HepG2 (cell line): ENCODE results near the gene GALR3. TPM values are rescaled to one million over a fixed set of nuclear protein-coding genes. Genes with fewer than 3 reads are reported as not detected.

Experiments
- ELF4 ChIP-seq: sonication (generic); formaldehyde crosslinking; IDR thresholded peaks from 2 replicates; pipeline ENCODE4 v1.5.0; 2020; ENCODE audit warnings: missing genetic modification reagents, mild to moderate bottlenecking, moderate library complexity, borderline replicate concordance
- HCFC1 ChIP-seq: fragments of 150-350 bp; IDR thresholded peaks from 2 replicates; pipeline ENCODE4 v1.6.1; 2014; ENCODE audit warnings: low read depth, low read length
- HDAC1 ChIP-seq: sonication (generic); formaldehyde crosslinking; IDR thresholded peaks from 2 replicates; pipeline ENCODE4 v1.5.1; 2020; ENCODE audit warnings: mild to moderate bottlenecking, missing genetic modification reagents
- HDAC2 ChIP-seq: sonication (generic); formaldehyde crosslinking; IDR thresholded peaks from 2 replicates; pipeline ENCODE4 v1.4.0; 2020; ENCODE audit warnings: missing genetic modification reagents
- IKZF4 ChIP-seq: sonication (generic); formaldehyde crosslinking; IDR thresholded peaks from 2 replicates; pipeline ENCODE4 v1.5.1; 2020; ENCODE audit warnings: borderline replicate concordance, mild to moderate bottlenecking, low read depth, missing genetic modification reagents; ENCODE audit errors: not compliant biosample characterization
- MEF2D ChIP-seq: sonication (generic); formaldehyde crosslinking; IDR thresholded peaks from 2 replicates; pipeline ENCODE4 v1.5.1; 2020; ENCODE audit warnings: mild to moderate bottlenecking, missing genetic modification reagents
- POLR2G ChIP-seq: fragments of 200-400 bp; formaldehyde crosslinking; IDR thresholded peaks from 2 replicates; pipeline ENCODE4 v1.6.1; 2018; ENCODE audit warnings: mild to moderate bottlenecking, low read depth, low read length, moderate library complexity
- SIX4 ChIP-seq: sonication (generic); formaldehyde crosslinking; IDR thresholded peaks from 2 replicates; pipeline ENCODE4 v1.4.0; 2020; ENCODE audit warnings: missing genetic modification reagents
- SRSF1 ChIP-seq: fragments of 200-400 bp; formaldehyde crosslinking; optimal IDR thresholded peaks from 2 replicates; pipeline ENCODE3; 2017; ENCODE audit warnings: mild to moderate bottlenecking, low read depth, low read length, moderate library complexity
- TBP ChIP-seq: sonication (generic); formaldehyde crosslinking; IDR thresholded peaks from 2 replicates; pipeline ENCODE4 v1.5.0; 2020; ENCODE audit warnings: missing genetic modification reagents
- THAP11 ChIP-seq: IDR thresholded peaks from 2 replicates; pipeline ENCODE4 v1.6.1; 2016; ENCODE audit warnings: missing biosample characterization, missing genetic modification reagents
- TSC22D2 ChIP-seq: sonication (generic); formaldehyde crosslinking; IDR thresholded peaks from 2 replicates; pipeline ENCODE4 v1.5.1; 2020; ENCODE audit warnings: missing genetic modification reagents, mild to moderate bottlenecking, borderline replicate concordance
- WIZ ChIP-seq: sonication (generic); formaldehyde crosslinking; IDR thresholded peaks from 2 replicates; pipeline ENCODE4 v1.5.1; 2020; ENCODE audit warnings: mild to moderate bottlenecking, missing genetic modification reagents
- ZBTB7A ChIP-seq: sonication (generic); formaldehyde crosslinking; IDR thresholded peaks from 2 replicates; pipeline ENCODE4 v1.8.0; 2022; ENCODE audit warnings: mild to moderate bottlenecking, missing genetic modification reagents
- ZFP36 ChIP-seq: fragments of 150-350 bp; IDR thresholded peaks from 2 replicates; pipeline ENCODE4 v1.6.1; 2018; ENCODE audit warnings: borderline replicate concordance, low read length, low read depth; ENCODE audit not compliant: partially characterized antibody
- ZNF256 ChIP-seq: sonication (generic); formaldehyde crosslinking; conservative IDR thresholded peaks from 2 replicates; pipeline ENCODE4 v1.4.0; 2020; ENCODE audit warnings: missing genetic modification reagents
- ZNF292 ChIP-seq: sonication (generic); formaldehyde crosslinking; IDR thresholded peaks from 2 replicates; pipeline ENCODE4 v1.8.1; 2022; ENCODE audit warnings: mild to moderate bottlenecking, low read depth, missing genetic modification reagents, borderline replicate concordance
- ZNF296 ChIP-seq: sonication (generic); formaldehyde crosslinking; conservative IDR thresholded peaks from 2 replicates; pipeline ENCODE4 v1.5.0; 2020; ENCODE audit warnings: mild to moderate bottlenecking, missing genetic modification reagents
- ZNF33B ChIP-seq: sonication (generic); formaldehyde crosslinking; IDR thresholded peaks from 2 replicates; pipeline ENCODE4 v1.5.1; 2020; ENCODE audit warnings: mild to moderate bottlenecking, missing genetic modification reagents
- ZNF44 ChIP-seq: sonication (generic); formaldehyde crosslinking; IDR thresholded peaks from 2 replicates; pipeline ENCODE4 v1.5.1; 2020; ENCODE audit warnings: mild to moderate bottlenecking, missing genetic modification reagents
- ZNF614 ChIP-seq: IDR thresholded peaks from 2 replicates; pipeline ENCODE4 v1.6.1; 2018; ENCODE audit warnings: missing biosample characterization, missing genetic modification reagents, inconsistent platforms, borderline replicate concordance
- ZNF619 ChIP-seq: sonication (generic); formaldehyde crosslinking; IDR thresholded peaks from 2 replicates; pipeline ENCODE4 v1.4.0; 2020; ENCODE audit warnings: mild to moderate bottlenecking, missing genetic modification reagents
- ZSCAN9 ChIP-seq: IDR thresholded peaks from 2 replicates; pipeline ENCODE4 v1.6.1; 2016; ENCODE audit warnings: borderline replicate concordance
- polyA plus RNA-seq, 8 experiments: library from polyadenylated mRNA; depleted of rRNA in 3 of 8; stranded (reverse) in 7 of 8; unstranded in 1 of 8; fragments of >200 nt; fragmentation: Illumina TruSeq in 4 of 8; extraction: Trizol in 4 of 8; gene quantifications; 2 replicates each; pipeline versions ENCODE4 v1.2.1 to v1.2.3, GENCODE V29; 2011 to 2016; ENCODE audit warnings: low read depth in 4 of 8, missing spikeins in 1 of 8, mixed read lengths in 1 of 8; ENCODE audit not compliant: insufficient read depth in 1 of 8
- total RNA-seq, 5 experiments: library from RNA; depleted of rRNA; stranded (reverse); fragments of >200 nt; fragmentation: Illumina TruSeq; extraction: Trizol; gene quantifications; 2 replicates each; pipeline ENCODE4 v1.2.3, GENCODE V29; 2016; ENCODE audit warnings: low read depth in 1 of 5
- TF ChIP-seq, protein P1 (sequence below): sonication (generic); formaldehyde crosslinking; IDR thresholded peaks from 2 replicates; pipeline ENCODE4 v1.8.0; 2022; ENCODE audit warnings: mild to moderate bottlenecking, missing genetic modification reagents, borderline replicate concordance
- TF ChIP-seq, protein P2 (sequence below): sonication (generic); formaldehyde crosslinking; IDR thresholded peaks from 2 replicates; pipeline ENCODE4 v1.4.0; 2020; ENCODE audit warnings: missing genetic modification reagents
- TF ChIP-seq, protein P3 (sequence below): sonication (generic); formaldehyde crosslinking; IDR thresholded peaks from 2 replicates; pipeline ENCODE4 v1.8.0; 2022; ENCODE audit warnings: mild to moderate bottlenecking, missing genetic modification reagents; ENCODE audit not compliant: insufficient replicate concordance

The GALR3 gene
- total and polyA plus RNA-seq, 2 of the 13 experiments (the other 11 are each of a cell fraction or from before 2014, with no cell fraction given) = 0.13 TPM; not detected in 1

DNA sequence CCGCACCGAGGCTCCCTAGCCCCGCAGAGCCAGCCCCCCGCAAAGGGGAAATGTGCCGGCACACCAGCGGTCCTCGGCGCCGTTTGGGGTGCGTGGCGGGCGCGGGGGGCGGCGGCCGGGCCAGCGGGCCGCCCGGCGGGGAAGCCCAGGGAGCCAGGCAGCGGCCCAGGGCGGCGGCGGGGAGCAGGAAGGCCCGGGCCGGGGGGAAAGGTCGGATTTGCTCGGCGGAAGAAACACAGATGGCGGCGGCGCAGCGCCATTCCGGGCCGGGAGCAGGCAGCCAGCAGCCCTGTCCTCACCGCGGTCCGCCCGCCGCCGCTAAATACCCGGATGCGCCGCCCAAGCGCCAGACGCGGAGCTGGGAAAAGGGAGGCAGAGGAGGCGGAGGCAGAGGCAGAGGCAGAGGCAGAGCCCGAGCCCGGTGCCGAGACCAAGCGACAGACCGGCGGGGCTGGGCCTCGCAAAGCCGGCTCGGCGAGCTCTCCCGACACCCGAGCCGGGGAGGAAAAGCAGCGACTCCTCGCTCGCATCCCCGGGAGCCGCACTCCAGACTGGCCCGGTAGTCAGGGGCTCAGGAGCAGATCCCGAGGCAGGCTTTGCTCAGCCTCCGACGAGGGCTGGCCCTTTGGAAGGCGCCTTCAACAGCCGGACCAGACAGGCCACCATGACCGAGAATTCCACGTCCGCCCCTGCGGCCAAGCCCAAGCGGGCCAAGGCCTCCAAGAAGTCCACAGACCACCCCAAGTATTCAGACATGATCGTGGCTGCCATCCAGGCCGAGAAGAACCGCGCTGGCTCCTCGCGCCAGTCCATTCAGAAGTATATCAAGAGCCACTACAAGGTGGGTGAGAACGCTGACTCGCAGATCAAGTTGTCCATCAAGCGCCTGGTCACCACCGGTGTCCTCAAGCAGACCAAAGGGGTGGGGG is 18.0 kb upstream of the GALR3 start (continued):
- TF ChIP-seq, protein P1, sequence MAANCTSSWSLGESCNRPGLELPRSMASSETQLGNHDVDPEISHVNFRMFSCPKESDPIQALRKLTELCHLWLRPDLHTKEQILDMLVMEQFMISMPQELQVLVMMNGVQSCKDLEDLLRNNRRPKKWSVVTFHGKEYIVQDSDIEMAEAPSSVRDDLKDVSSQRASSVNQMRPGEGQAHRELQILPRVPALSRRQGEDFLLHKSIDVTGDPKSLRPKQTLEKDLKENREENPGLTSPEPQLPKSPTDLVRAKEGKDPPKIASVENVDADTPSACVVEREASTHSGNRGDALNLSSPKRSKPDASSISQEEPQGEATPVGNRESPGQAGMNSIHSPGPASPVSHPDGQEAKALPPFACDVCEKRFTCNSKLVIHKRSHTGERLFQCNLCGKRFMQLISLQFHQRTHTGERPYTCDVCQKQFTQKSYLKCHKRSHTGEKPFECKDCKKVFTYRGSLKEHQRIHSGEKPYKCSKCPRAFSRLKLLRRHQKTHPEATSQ = peak; percentile 85; the same call in 1 of the 2 replicates
- TF ChIP-seq SRSF1 (peak; percentile 97), THAP11 (CRISPR knock-in tag) (peak; percentile 79), WIZ (CRISPR knock-in tag) (no peak), ZBTB7A (CRISPR knock-in tag) (peak; percentile 75), ZNF619 (CRISPR knock-in tag) (no peak), POLR2G (peak; percentile 98), ZSCAN9 (peak; percentile 66; the same call in 1 of the 2 replicates), ZNF256 (CRISPR knock-in tag) (no peak), IKZF4 (CRISPR knock-in tag) (peak; percentile 85), HDAC2 (CRISPR knock-in tag) (peak; percentile 51; the same call in 1 of the 2 replicates), ZNF44 (no peak), TBP (CRISPR knock-in tag) (no peak), ELF4 (CRISPR knock-in tag) (no peak), TSC22D2 (CRISPR knock-in tag) (no peak), ZFP36 (no peak), ZNF296 (CRISPR knock-in tag) (no peak; the same call in 1 of the 2 replicates), ZNF33B (CRISPR knock-in tag) (peak; percentile 86; the same call in 1 of the 2 replicates), ZNF614 (peak; percentile 44; the same call in 1 of the 2 replicates), SIX4 (CRISPR knock-in tag) (0 out of 2 replicates have a peak, but pooled peaks have one; percentile 40), MEF2D (CRISPR knock-in tag) (peak; percentile 59; the same call in 1 of the 2 replicates), HCFC1 (0 out of 2 replicates have a peak, but pooled peaks have one; percentile 24), HDAC1 (CRISPR knock-in tag) (no peak), ZNF292 (CRISPR knock-in tag) (no peak)
- TF ChIP-seq, protein P2, sequence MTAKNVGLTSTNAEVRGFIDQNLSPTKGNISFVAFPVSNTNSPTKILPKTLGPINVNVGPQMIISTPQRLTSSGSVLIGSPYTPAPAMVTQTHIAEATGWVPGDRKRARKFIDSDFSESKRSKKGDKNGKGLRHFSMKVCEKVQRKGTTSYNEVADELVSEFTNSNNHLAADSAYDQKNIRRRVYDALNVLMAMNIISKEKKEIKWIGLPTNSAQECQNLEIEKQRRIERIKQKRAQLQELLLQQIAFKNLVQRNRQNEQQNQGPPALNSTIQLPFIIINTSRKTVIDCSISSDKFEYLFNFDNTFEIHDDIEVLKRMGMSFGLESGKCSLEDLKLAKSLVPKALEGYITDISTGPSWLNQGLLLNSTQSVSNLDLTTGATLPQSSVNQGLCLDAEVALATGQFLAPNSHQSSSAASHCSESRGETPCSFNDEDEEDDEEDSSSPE (CRISPR knock-in tag) = 0 out of 2 replicates have a peak, but pooled peaks have one; percentile 19
- TF ChIP-seq, protein P3, sequence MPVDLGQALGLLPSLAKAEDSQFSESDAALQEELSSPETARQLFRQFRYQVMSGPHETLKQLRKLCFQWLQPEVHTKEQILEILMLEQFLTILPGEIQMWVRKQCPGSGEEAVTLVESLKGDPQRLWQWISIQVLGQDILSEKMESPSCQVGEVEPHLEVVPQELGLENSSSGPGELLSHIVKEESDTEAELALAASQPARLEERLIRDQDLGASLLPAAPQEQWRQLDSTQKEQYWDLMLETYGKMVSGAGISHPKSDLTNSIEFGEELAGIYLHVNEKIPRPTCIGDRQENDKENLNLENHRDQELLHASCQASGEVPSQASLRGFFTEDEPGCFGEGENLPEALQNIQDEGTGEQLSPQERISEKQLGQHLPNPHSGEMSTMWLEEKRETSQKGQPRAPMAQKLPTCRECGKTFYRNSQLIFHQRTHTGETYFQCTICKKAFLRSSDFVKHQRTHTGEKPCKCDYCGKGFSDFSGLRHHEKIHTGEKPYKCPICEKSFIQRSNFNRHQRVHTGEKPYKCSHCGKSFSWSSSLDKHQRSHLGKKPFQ (CRISPR knock-in tag) = no peak
